ENCODE data around the gene AKR1C4.
"Not testable (repeated sequence)": the region's sequence is repeated elsewhere in the genome, so short reads cannot be mapped to it uniquely, and the experiment has no call there.

The AKR1C4 gene

DNA sequence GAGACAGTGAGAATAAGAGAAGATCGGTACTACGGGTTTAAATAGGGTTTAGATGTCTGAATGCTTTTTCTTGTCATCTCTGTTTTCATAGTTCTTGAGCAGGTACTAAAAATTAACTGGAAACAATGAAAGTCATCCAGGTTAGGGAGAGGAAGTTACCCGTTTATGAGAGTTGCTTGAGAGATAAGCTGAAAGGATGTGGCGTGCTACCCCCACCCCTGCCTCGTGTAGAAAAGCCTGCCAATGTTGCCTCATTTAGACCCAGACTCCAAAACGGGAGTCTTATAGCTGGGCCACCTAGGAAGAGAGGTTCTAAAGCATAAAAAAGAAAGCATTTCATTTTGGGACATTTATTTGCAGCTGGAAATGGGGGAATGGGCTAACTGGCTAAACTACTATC is 10.2 kb downstream of the AKR1C4 start:
- DNase-seq (ENCODE audit: low read depth in 3 of 3) = no peak

DNA sequence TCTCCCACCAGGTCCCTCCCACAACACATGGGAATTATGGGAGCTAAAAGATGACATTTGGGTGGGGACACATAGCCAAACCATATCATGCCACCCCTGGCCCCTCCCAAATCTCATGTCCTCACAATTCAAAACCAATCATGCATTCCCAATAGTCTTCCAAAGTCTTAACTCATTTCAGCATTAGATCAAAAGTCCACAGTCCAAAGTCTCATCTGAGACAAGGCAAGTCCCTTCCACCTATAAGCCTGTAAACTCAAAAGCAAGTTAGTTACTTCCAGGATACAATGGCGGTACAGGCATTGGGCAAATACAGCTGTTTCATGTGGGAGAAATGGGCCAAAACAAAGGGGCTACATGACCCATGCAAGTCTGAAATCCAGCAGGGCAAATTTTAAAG is 13.1 kb downstream of the AKR1C4 start:
- not testable (repeated sequence) for DNase-seq (ENCODE audit: low read depth in 3 of 3)

DNA sequence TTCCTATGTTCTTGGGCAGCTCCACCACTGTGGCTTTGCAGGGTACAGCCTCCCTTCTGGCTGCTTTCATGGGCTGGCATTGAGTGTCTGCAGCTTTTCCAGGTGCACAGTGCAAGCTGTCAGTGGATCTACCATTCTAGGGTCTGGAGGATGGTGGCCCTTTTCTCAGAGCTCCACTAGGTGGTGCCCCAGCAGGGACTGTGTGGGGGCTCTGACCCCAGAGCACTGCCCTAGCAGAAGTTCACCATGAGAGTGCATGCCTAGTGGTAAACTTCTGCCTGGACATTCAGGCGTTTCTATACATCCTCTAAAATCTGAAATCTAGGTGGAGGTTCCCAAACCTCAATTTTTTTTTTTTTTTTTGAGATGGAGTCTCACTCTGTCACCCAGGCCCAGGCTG is 13.6 kb downstream of the AKR1C4 start:
- not testable (repeated sequence) for DNase-seq (ENCODE audit: low read depth in 3 of 3)

DNA sequence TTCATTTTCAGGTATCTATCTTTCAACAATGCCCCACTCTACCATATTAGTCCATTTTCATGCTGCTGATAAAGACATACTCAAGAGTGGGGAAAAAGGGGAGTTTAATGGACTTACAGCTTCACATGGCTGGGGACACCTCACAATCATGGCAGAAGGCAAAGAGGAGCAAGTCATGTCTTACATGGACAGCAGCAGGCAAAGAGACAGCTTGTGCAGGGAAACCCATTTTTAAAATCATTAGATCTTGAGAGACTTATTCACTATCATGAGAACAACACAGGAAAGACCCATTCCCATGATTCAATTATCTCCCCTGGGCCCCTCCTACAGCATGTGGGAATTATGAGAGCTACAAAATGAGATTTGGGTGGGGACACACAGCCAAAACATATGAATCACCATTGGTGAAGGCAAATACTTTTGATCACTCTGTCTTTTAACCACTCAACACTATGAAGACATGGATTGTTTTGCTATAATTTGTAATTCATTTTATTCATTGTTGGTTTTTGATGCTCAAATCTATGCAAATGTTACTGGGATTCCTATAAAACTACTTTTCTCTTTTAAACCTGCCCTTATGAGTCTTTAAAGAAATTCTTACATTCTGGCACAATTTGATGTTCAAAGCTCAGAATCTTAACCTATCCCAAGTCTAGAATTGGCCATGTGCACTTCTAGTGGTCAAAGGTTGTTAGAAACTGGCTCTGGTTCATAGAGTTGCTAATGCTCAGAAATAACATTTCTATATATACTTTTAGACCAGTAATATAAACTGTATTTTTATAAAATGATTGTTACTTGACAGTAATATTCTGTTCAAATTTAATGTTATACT is 15.3 kb downstream of the AKR1C4 start:
- DNase-seq (ENCODE audit: low read depth in 3 of 3) = no peak

DNA sequence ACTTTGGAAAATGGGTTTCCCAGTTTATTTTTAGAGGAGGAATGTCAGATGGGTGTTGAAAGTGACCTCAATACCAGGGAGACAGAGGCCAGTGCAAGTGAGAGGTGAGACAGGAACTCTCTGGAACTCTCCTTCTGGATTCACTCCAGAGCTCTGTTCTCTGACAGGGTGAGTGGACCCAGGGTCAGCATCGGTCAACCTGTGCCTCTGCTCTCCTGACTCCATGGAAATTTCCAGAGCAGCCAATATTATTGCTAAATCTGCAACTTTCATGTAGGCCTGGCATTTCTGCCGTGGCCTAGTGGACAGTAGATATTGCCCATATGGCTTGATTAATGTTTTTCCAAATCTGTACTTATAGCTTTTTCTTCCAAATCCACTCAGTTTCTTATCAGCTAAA is 20.2 kb downstream of the AKR1C4 start:
- DNase-seq (ENCODE audit: low read depth in 3 of 3) = no peak

DNA sequence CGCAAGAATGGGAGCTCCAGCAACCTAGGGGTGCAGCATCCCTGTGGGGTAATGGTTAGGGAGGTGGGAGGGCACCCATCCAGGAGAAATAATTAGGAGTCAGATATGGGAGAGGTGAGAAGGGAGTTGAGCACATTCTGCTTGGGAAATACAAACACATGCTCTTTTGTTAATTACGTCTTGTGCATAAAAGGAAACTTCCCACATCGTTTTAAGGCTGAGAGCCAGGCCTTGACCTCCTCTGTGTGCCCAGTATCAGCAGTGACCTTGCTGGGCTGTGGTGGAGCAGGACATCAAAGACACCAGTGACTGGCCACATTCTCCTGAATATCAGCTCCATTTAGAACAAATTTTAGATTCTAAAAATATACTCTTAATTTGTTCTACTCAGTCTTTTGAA is 22.6 kb downstream of the AKR1C4 start:
- DNase-seq (ENCODE audit: low read depth in 3 of 3) = no peak

DNA sequence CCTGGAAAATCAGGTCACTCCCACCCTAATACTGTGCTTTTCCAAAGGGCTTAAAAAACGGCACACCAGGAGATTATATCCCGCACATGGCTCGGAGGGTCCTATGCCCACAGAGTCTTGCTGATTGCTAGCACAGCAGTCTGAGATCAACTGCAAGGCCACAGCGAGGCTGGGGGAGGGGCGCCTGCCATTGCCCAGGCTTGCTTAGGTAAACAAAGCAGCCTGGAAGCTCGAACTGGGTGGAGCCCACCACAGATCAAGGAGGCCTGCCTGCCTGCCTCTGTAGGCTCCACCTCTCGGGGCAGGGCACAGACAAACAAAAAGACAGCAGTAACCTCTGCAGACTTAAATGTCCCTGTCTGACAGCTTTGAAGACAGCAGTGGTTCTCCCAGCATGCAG is 26.3 kb downstream of the AKR1C4 start:
- DNase-seq (ENCODE audit: low read depth in 3 of 3) = not testable (repeated sequence)

DNA sequence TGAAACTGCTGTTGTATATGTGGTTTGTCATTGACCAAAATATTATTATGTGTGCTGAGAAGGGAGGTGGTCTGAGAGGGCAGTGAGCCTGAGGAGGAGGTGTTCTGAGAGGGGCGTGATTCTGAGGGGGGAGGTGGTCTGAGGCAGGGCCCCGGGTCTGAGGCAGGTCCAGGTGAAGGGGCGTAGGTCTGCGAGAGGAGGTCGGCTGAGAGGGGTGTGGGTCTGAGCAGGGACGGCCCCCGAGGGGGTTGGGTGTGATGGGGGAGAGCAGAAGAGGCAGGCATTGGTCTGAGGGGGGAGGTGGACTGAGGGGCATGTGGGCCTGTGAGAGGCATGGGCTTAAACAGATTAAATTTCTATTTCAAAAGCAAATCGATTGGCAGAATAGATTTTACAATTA is 32.4 kb downstream of the AKR1C4 start:
- DNase-seq (ENCODE audit: low read depth in 3 of 3) = no peak

DNA sequence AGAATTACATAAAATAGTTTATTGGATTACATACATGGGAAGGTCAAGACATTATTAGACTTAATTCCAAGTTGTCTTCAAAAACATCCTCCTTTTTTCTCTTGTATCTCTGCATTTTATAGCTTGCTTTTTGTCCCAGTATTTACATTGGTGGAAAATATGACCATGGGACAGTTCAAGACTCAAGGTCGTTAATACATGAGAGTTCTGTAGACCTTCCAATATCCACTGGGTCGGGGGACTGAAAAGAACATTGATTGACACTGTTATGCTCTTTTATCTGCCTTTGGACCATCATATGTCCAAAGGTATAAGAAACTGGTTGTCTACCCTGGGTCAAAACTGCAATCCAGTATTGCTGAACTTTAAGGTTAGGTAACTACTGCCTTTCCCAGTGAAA is 36.7 kb downstream of the AKR1C4 start:
- DNase-seq (ENCODE audit: low read depth in 3 of 3) = no peak

DNA sequence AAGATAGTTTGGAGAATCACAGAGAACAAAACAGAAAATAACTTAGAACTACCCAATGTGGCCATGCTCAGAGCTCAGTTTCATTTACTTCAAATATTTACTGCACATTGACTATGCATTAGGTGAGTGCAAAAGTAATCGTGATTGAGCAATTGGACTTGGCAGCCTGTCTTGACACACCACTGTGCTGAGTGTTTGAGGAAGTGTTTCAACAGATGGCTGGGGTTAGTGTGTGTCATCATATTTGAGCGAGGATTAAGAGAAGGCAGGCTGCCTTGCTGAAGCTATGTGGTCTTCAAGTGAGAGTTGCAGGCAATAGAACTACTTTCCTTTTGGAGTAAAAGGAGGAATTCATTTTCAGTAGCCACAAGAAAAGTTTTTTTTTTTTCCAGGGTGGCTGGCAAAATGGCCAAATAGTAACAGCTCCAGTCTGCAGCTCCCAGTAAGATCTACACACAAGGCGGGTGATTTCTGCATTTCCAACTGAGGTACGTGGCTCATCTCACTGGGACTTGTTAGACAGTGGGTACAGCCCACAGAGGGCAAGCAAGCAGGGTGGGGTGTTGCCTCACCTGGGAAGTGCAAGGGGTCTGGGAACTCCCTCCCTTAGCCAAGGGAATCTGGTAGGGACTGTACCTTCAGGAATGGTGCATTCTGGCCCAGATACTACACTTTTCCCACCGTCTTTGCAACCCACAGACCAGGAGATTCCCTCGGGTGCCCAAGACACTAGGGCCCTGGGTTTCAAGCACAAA is 37.6 kb downstream of the AKR1C4 start:
- no peak for DNase-seq (ENCODE audit: low read depth in 3 of 3)

DNA sequence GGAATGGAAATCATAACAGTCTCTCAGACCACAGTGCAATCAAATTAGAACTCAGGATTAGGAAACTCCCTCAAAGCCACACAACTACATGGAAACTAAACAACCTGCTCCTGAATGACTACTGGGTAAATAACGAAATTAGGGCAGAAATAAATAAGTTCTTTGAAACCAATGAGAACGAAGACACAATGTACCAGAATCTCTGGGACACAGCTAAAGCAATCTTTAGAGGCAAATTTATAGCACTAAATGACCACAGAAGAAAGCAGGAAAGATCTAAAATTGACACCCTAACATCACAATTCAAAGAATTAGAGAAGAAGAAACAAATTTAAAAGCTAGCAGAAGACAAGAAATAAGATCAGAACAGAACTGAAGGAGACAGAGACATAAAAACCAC is 40.9 kb downstream of the AKR1C4 start:
- not testable (repeated sequence) for DNase-seq (ENCODE audit: low read depth in 3 of 3)

DNA sequence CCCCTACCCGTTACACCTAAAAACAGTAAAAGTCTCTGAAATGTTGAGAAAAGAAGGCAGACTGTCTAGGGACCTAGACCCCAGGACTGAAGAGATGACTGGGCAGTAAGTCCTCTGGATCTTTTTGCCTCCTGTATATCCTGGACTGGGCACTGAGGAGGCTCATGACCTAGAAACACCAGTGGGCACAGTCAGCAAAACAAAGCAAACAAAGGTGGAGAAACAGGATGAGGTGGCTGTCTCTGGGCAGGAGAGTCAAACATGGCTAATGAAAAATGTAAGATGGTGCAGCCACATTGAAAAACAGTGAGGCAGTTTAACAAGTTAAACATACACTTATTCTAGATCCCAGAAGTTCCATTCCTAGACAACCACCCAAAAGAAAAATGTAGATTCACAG is 45.9 kb downstream of the AKR1C4 start:
- DNase-seq (ENCODE audit: low read depth in 3 of 3) = no peak

DNA sequence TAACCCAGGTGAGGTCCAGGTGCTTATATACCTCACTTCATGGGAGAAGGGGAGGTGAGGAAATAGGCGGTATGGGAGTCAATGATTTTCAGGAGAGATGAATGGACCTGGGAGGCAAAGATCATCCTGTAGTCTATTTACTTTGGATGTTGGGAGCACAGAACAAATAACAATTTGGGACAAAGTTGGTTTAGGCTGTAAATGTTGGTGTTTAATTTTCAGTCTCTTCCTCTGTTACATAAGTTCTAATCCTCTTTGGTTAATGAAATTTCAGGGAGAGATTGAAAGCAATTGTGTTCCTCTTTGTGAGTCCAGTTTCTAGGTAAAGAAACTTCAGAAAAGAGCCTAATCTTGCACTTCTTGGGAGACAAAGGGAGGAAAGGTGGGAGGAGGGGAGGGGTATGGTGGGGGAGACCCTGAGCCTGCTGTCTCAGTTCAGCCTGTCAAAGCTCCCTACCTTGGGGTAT is 46.9 kb downstream of the AKR1C4 start:
- DNase-seq (ENCODE audit: low read depth in 3 of 3) = no peak

DNA sequence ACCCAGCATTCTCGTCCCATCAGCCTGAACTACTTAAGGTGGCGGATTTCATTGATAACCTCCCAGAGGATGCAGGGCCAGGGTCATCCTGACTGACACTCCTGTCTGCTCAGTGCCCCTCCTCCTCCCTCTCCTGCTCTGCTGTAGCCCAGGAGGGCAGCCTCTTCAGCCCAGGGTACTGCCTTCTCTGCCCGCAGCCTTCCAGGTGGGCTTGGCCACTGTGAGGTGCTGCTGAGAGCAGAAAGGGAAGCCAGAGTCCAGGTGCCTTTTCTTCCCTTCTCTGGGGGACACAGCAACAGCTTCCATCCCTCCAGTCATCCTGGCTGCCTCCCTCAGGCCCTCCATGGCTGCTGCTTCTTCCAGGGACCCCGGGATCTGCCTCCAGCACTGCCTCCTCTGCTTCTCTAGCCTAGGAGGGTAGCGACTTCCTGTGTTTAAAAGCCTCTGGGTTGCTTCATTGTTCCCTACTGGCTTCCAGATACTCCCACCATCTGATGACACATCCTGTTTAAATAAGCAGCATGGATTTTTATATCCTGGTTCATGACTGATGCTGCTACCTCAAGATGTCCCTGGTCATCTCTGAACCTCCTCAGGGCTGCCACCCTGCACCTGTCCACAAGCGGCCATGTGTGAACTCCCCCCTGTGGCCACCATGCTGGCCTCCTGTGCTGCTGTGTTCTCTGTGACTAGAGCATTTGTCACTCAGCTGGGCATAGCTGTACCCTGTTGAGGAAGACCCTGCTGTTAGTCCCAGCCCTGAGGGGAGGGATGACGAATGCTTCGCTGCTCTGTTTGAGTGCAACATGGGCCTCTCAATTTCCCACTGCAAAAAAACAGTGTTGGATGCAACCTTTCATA is 55.8 kb downstream of the AKR1C4 start:
- DNase-seq (ENCODE audit: low read depth in 3 of 3) = no peak

DNA sequence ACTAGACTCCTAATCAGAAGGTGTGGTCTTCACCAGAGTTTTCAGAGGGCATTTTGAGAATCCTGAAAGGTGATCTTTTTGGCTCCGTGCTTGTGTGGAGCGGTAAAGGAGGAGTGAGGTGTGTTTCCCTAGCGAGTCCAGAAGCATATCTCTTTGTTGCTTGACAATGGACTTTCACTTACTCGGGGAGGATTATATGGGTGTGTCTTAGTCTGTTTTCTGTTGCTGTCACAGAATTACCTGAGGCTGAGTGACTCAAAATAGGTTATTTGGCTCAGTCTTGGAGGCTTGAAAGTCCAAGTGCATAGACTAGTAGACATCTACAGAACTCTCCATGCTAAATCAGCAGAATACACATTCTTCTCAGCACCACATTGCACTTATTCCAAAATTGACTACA is 57.9 kb downstream of the AKR1C4 start:
- no peak for DNase-seq (ENCODE audit: low read depth in 3 of 3)

DNA sequence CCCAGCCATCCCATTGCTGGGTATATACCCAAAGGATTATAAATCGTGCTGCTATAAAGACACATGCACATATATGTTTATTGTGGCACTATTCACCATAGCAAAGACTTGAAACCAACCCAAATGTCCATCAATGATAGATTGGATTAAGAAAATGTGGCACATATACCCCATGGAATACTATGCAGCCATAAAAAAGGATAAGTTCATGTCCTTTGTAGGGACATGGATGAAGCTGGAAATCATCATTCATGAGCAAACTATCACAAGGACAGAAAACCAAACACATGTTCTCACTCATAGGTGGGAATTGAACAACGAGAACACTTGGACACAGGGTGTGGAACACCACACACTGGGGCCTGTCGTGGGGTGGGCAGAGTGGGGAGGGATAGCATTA is 61.1 kb downstream of the AKR1C4 start:
- DNase-seq (ENCODE audit: low read depth in 3 of 3) = not testable (repeated sequence)

DNA sequence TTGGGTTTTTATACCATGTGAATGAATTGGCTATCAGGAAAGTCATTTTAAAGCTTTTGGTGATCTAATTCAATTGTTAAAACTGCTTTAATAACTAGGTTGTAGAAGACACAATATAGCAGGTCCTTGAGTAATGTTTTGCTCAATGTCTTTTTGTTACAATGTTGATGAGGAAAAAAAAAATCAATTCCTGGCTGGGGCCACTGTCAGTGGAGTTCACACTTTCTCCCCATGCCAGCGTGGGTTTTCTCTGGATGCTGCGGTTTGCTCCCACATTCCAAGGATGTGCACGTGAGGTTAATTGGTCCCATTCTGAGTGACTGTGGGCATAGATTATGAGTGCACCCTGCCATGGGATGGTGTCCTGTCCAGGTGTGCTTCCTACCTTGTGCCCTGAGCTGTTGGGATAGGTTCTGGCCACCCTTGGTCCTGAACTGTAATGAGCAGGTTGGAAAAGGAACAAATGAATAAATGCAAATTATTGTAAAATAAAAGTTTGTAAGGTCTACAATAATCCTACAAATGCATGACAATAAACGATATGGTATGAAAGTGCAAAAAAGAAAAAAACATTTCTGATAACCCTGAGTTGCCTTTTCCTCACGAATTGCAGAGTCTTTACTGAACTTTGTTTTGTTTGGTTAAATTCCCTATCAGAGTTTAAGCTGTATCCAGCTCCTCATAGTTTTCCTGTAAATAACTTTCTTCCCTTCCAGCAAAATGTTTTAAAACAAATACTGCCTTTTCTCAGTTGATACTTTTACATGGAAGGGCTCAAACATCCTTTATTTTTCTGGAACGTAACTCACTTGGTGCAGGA is 62.7 kb downstream of the AKR1C4 start:
- no peak for DNase-seq (ENCODE audit: low read depth in 3 of 3)

DNA sequence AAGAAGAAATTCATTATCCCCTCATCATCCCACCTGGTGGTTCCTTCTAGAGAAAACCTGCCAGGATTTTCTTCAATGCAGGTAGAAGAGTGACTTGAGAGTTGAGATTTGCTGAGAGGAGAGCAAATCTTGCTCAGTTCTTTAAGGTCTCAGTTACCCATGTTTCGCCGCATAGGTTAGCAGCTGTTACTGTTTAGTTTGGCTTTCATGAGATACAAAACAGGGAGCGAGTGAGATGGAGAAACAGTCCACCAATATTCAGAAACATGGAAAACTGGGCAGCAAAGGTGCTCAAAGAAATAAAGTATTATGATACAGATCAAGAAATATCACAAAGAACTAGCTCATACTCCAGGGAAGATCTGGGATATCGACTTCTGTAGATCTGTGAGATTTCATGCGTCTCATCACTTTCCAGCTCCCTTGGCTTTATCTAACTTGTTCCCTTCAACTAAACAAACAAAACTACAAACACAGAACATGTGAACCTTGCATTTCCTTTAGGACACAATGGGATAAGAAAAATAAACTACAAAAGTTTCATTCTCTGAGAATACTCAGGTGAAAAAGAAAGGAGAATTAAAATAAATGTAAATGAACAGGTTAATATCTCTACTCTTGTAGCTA is 63.4 kb downstream of the AKR1C4 start:
- no peak for DNase-seq (ENCODE audit: low read depth in 3 of 3)

DNA sequence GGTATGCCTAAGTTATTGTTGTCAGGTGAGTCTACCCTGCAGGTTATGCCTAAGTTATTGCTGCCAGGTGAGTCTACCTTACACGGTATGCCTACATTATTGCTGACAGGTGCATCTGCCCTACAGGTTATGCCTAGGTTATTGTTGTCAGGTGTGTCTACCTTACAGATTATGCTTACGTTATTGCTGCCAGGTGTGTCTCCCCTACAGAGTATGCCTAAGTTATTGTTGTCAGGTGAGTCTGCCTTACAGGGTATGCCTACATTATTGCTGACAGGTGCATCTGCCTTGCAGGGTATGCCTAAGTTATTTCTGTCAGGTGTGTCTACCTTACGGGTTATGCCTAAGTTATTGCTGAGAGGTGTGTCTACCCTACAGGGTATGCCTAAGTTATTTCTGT is 64.2 kb downstream of the AKR1C4 start:
- no peak for DNase-seq (ENCODE audit: low read depth in 3 of 3)

DNA sequence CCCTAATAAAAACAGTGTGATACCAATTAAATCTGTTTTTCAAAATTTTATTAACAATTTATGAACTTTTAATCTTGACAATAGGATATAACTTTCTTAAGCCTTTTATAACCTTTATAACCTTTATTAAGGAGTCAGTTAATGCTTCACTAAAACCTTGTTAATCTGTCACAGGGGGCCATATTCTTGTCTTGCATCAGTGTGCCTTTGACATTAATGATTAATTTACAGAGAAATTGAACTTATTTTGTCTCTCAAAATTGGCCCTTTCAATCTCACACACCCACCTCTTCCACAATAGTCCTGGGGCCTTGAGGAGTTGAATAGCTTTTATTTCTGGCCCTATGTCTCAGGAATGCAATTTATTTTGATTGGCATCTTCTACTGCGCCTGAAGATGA is 68.5 kb downstream of the AKR1C4 start:
- DNase-seq (ENCODE audit: low read depth in 3 of 3) = no peak

DNA sequence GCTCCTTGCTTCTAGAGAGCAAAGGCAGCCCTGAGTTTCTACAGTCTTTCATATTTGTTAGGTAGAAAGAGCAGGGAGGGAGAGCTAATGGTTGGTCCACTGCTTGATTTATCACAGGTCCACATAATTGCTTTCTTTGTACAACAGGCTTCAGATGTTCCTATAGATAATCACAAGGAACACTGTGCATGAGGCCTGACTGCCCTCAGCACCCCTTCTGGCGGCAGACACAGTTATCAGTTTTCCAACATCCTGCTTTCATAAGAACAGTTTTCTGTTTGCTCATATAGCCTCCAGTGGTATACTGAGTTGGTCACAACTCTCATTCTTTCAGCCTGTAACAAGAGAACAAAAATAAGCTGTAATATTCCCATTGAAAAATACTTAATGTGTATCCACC is 69.7 kb downstream of the AKR1C4 start:
- no peak for DNase-seq (ENCODE audit: low read depth in 3 of 3)

Measured in stimulated activated CD4-positive, alpha-beta T cell treated with anti-CD3 and anti-CD28 coated beads, TNF-alpha, amount 100 ng/mL, for 4 hours (primary cell).